ENCODE data around the gene ABHD17A.

DNA sequence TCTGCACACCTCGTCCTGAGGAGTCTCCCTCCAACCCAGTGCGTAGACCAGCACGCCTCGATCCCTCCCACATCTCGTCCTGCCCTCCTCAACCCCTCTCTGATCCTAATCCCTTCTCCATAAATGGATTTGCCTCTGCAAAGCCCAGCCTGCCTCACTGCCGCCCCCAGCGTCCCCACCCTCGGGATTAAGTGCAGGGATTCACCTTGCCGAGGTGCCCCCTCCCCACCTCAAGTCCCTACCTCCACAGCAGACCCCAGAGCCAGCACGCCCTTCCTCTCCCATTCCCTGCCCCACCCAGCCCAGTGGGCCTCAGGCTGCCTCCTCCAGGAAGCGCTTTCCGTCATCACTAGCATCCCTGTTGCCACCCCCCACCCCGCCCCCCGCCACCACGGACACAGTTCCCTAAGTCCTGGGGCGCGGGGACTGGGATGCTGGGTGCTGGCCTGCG is 25.9 kb downstream of the ABHD17A start:
- TF ChIP-seq, protein P1, sequence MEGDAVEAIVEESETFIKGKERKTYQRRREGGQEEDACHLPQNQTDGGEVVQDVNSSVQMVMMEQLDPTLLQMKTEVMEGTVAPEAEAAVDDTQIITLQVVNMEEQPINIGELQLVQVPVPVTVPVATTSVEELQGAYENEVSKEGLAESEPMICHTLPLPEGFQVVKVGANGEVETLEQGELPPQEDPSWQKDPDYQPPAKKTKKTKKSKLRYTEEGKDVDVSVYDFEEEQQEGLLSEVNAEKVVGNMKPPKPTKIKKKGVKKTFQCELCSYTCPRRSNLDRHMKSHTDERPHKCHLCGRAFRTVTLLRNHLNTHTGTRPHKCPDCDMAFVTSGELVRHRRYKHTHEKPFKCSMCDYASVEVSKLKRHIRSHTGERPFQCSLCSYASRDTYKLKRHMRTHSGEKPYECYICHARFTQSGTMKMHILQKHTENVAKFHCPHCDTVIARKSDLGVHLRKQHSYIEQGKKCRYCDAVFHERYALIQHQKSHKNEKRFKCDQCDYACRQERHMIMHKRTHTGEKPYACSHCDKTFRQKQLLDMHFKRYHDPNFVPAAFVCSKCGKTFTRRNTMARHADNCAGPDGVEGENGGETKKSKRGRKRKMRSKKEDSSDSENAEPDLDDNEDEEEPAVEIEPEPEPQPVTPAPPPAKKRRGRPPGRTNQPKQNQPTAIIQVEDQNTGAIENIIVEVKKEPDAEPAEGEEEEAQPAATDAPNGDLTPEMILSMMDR (conservative IDR thresholded peaks at IDR 0.05 in 1 of 2, IDR thresholded peaks at IDR 0.05 in 1 of 2; ENCODE audit: extremely low read depth in 1 of 2, insufficient read depth in 1 of 2, low read depth in 1 of 2, low read length in 2 of 2): no peak
- TF ChIP-seq EZH2 (IDR thresholded peaks at IDR 0.05; ENCODE audit: borderline replicate concordance, low read length): no peak

Measured in mammary epithelial cell (primary cell).